HG03103 (cell line): ENCODE measurements around the gene ACO2.

Experiments used
- ATAC-seq: cut with Tn5 transposase; IDR thresholded peaks from one replicate; pipeline ENCODE4 v1.9.1; 2021; ENCODE audit warnings: low read depth; ENCODE audit not compliant: unreplicated experiment

The ACO2 gene

DNA sequence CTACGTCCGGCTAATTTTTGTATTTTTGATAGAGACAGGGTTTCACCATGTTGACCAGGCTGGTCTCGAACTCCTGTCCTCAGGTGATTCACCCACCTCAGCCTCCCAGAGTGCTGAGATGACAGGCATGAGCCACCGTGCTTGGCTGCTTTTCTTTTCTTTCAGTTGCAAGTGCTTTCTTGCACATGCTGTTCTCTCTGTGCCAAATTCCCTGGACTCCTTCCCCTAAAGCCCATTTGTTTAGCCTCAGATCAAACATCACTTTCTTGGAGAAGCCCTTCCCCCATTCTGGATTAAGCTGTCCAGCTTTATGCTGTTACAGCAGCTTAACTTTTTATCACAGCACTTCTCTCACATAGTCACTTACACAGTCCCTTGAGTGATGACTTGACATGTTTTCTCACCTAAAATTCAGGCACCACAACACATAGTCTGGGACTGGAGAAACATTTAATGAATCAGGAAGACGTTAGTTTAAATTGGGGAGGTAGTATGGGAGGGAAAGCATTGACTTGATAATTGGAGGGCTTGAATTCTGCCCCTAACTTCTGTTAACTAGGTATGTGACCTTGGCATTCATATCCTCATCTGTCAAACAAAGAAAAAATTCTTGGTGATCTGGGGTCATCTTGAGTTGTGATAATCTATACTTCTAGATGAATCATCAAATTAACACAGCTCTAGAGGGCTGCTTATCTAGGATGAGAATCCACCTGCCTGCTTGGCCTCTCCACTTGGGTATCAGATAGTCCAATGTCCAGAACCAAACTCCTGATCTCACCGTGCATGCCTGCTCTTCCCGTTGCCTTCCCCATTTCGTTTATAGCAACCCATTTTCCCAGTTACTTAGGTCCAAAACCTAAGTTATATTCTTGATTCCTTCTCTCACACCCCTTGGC lies 18.4 kb downstream of the ACO2 start:
- ATAC-seq, result no peak

GRCh38 chr22:41488076-41488475 lies 19.2 kb downstream of the ACO2 start:
- no peak for ATAC-seq

DNA sequence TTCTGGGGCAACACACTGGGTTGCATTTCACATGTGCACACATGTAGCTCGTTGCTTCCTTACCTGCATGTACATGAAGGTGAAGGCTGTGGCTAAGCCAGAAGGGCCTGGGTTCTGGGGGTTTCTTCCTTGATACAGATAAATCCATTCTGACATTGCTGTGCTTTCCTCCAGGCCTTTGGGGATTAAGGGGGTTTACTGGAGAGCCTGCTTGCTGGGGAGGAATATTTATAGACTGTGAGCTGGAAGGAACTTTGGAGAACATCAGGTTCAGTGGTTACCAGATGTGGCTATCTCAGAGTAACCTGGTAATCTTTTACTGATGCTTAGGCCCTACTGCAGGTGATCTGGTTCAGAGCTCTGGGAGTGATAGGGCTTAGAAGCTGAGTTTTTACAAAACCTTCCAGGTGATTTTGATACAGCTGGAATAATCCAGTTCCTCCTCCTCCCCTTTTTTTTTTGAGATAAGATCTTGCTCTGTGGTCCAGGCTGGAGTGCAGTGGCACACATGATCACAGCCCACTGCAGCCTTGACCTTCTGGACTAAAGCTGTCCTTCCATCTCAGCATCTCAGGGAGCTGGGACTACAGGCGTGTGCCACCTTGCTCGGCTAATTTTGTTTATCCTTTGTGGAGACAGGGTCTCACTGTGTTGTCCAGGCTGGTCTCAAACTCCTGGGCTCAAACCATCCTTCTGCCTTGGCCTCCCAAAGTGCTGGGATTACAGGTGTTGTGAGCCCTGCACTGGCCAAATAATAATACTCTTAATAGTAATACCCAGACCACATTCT lies 19.9 kb downstream of the ACO2 start:
- no peak for ATAC-seq

GRCh38 chr22:41491374-41492100 lies 22.6 kb downstream of the ACO2 start:
- no peak for ATAC-seq

DNA sequence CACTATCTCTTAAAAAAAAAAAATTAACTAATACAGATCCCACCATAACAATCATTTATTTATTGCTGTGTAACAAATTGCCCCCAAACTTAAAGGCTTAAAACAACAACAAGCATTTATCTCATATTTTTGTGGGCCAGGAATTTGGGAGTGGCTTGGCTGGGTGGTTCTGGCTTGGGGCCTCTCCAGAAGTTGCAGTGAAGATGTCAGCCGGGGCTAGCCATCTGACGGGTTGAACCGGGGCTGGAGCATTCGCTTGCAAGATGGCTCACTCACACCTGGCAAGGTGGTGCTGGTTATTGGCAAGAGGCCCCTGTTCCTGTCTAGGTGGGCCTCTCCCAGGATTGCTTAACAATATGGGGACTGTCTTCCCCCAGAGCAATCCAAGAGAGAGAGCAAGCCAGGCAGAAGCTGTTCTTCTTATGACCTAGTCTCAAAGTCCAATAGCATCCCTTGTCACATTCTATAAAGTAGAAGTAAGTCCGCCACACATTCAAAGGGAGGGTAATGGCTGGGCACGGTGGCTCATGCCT lies 29.5 kb downstream of the ACO2 start:
- ATAC-seq, result no peak

DNA sequence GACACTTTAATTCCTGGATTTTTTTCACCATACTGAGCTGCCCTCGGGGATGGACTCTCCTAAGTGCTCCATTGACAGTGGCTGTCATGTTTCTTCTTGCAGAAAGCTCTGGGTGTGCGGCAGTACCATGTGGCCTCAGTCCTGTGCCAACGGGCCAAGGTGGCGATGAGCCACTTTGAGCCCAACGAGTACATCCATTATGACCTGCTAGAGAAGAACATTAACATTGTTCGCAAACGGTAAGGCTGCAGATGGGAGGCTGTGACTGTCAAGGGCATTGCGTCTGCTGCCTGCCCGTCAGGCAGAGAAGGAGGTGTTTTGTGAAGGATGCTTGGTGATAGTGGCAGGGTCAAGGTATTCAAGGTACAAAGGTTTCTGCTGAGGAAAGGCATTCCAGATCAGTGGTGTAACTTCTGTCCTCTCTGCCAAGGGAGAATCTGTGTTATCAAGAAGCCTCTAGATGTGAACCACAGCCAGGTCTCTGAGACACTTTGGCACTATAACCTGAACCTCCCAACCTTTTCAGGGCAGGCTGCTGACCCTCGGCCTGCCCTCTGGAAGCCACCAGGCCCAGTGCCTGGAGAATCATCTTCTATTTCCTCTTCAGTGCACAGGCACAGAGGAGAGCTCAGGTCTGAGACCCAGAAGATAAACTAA lies 30.8 kb downstream of the ACO2 start:
- ATAC-seq, result no peak

GRCh38 chr22:41500303-41500702 lies 31.4 kb downstream of the ACO2 start:
- ATAC-seq, result no peak

DNA sequence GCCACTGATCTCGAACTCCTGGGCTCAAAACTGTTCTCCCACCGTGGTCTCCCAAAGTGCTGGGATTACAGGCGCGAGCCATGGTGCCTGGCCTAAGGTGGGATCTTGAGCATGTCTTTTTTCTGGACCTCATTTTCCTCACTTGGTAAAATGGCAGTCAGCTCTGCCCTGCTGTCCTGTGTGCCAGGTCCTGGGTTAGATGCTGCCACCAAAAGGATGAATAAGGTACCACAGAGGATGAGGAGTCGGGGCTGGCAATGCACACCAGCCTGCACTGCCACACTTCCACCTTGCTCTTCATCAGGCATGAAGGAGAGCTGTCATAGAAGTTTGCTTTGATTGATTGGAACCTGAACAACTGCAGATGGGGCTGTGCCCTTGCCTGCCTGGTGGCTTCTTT lies 32.3 kb downstream of the ACO2 start:
- no peak for ATAC-seq

DNA sequence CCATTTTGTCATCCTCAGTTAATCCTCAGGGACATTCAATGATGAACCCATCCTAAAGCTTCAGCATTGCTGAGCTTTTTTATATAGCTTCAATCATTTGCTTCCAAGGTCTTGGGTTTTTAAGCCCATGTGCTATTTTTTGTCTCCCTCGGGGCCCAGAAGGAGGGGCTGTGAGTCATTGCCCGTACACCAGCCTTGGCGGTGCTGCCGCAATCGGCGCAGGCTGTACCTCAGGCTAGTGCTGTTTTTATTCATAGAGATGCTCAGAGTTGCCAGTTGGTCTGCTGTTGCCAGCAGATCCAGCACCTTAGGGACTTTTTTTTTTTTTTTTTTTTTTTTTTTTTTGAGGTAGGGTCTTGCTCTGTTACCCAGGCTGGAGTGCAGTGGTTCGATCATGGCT lies 35.5 kb downstream of the ACO2 start:
- ATAC-seq, result no peak

- no peak for ATAC-seq
Observed at GRCh38 chr22:41504816-41505215, 35.9 kb downstream of the ACO2 start.

DNA sequence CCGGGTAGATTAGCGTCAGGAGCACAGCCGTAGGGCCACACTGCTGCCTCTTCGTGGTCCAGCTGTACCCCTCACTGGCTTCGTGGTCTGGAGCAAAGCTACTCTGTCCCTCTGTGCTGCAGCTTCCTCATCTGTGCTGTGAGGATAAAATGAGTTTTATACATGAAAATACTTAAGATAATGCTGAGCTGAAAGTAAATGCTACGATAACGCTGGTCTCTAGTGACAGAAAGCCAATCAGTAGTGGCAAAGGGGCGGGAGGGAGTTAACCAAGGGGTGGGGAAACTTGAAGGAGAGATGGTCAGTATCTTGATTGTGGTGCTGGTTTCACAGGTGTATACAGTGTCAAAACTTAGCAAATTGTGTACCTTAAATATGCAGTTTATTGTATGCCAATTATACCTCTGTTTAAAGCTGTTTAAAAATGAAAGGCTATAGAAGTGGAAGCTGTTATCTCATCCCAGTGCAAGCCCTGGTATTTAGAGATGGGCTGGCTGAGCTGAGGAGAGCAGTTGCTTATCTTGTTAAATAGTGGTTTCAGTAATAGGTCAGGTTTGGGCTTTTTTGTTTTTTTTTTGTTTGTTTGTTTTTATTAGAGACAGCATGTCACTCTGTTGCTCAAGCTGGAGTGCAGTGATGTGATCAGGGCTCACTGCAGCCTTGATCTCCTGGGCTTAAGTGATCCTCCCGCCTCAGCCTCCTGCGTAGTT lies 36.7 kb downstream of the ACO2 start:
- ATAC-seq, result no peak

GRCh38 chr22:41507330-41508063 lies 38.6 kb downstream of the ACO2 start:
- no peak for ATAC-seq

DNA sequence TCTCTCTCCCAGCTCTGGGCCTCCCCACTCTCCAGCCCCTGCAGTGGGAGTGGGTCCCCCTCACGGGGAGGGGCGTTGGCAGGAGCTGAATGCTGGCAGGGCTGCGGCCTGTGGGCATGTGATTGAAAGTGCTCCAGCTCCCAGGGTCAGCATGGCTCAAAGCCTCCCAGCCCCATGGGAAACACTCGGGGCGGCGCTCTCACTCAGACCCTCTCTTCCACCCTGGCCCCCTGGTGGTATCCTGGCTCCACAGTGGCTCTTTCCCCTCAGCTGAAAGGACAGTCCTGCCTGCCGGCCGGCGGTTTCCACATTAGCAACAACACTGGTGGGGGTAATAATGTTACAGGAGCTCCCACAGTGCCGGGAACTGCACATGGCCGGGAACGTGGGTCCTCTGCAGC lies 39.9 kb downstream of the ACO2 start:
- ATAC-seq, result no peak

DNA sequence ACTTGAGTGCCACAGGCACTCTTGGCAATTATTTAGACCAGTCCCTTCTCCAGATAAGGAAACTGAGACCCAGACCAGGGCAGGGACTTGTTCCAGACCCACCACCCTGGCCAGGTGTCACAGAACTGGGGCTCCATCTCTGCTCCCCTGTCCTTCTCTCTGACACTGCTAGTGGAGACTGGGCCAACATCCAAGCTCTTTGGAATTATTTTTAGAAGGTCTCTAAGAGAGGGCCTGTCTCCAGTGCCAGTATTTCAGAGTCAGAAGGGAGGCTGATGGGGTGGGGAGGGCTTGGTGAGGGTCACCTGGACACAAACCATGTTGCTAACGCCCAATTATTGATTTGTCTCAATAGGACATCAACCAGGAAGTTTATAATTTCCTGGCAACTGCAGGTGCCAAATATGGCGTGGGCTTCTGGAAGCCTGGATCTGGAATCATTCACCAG lies 42.6 kb downstream of the ACO2 start:
- no peak for ATAC-seq

DNA sequence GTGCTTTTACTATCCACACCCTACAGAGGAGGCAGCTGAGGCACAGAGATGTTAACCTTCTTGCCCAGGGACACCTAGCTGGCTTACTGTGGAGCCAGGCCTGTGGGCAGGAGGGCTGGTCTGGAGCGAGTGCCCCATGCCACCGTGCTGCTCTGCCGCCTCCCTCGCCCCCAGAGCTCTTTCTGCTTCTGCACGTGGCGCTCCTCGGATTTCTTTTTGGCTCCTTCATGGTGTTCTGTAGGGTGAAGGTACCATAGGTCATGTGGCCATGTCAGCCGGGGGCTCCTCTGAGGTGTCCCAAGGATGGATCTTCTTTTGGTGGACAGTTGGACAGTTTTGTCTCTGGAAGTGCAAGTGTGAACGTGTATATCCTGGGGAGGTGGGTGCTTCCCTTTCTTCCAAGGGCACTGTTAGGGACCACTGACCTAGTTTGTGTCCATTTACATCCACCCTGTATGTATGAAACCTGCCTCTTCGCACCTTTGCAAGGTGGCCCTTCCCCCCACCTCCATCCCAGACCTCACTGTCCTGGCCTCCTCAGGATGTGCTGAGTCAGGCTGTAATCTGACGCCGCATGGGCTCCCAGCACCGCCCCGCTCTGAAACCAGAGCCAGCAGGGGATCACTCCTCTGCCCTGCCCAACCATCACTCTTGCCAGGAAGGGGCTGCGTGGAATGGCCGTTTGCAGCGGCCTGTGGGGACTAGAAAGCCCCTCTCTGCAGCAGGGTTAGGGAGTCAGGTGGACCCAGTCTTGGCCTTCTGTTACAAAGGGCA lies 43.7 kb downstream of the ACO2 start:
- no peak for ATAC-seq

GRCh38 chr22:41513391-41513790 lies 44.5 kb downstream of the ACO2 start:
- ATAC-seq, result no peak

DNA sequence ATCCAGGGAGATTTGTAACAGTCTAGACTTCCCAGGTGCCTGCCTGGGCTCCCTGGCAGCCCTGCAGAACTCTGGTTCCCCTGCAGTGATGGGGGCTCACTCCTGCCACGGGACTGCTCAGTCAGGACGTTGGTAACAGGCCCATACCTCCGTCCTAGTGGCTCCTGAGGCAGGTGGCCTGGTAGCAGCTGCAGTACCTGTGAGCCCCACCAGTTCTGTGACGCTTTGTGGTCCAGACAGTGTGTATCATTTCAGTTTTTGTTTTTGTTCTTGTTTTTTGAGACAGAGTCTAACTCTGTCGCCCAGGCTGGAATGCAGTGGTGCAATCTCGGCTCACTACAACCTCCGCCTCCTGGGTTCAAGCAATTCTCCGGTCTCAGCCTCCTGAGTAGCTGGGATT lies 47.5 kb downstream of the ACO2 start:
- ATAC-seq, result no peak
